AG09319 (cell line): ENCODE results near the gene TAOK3.

Experiments
- DNase-seq: peaks from one replicate; pipeline ENCODE4 v3.0.0-alpha.2; 2010; ENCODE audit warnings: low read depth; ENCODE audit errors: extremely low read depth
- TF ChIP-seq, protein P1 (sequence below): IDR thresholded peaks from 2 replicates; pipeline ENCODE4 v1.5.1; 2011; ENCODE audit warnings: low read depth, mild to moderate bottlenecking, inconsistent platforms, low read length, moderate library complexity

Gene TAOK3

DNA sequence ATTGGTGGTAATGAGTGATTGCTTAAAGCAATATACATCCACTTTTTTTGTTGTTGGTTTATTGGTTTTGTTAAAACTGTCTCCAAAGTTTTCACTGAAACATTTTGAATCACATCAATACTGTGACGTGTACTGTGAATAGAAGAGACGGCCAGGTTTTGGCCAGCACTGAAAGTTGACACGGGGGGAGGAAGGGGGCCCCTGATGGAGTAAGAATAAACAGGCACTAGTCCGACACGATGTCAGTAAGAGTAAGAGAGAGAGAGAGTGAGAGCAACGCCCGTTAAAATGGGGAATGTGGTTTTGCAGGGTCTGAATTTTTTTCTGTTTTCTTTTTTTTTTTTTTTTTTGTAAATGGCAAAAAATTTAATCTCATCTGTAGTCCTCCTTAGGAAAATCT is 222.1 kb downstream of the TAOK3 start:
- TF ChIP-seq, protein P1, sequence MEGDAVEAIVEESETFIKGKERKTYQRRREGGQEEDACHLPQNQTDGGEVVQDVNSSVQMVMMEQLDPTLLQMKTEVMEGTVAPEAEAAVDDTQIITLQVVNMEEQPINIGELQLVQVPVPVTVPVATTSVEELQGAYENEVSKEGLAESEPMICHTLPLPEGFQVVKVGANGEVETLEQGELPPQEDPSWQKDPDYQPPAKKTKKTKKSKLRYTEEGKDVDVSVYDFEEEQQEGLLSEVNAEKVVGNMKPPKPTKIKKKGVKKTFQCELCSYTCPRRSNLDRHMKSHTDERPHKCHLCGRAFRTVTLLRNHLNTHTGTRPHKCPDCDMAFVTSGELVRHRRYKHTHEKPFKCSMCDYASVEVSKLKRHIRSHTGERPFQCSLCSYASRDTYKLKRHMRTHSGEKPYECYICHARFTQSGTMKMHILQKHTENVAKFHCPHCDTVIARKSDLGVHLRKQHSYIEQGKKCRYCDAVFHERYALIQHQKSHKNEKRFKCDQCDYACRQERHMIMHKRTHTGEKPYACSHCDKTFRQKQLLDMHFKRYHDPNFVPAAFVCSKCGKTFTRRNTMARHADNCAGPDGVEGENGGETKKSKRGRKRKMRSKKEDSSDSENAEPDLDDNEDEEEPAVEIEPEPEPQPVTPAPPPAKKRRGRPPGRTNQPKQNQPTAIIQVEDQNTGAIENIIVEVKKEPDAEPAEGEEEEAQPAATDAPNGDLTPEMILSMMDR, result no peak
- DNase-seq, result no peak

DNA sequence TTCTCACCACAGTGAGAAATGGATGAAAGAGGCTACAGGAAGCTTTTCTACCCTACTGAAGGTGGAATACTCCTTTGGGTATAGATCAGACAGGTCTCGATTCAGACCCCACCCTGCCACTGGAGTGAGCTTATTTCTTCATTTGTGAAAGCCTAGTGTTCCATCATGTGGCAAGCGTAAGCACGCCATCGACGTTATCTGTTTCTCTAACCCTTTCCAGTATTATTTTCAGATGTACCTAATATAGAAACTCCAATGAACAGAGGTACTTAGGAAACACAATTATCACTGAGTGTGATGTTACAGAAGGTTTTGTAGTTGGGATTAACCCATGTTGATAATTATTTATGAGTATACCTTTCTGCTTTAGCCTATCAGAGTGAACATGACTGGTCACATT is 224.4 kb downstream of the TAOK3 start:
- DNase-seq, result no peak
- TF ChIP-seq, protein P1, result no peak

DNA sequence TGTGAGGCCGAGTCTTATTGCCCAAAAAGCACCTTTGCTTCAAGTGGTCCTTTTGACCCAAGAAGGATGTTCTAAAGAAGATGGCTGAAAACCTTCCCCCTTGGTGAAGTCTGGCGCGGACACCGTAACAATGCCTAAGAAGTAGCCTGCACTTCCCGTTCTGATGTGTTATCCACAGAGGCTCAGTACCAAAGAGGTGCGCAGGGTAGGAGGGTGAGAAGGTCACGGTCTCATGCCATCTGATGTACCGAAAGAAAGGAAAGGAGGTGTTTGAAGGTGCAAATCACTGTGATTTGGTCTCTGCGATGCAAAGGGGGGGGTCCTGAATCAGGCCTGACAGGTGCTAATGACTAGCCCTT is 226.9 kb downstream of the TAOK3 start:
- no peak for DNase-seq

DNA sequence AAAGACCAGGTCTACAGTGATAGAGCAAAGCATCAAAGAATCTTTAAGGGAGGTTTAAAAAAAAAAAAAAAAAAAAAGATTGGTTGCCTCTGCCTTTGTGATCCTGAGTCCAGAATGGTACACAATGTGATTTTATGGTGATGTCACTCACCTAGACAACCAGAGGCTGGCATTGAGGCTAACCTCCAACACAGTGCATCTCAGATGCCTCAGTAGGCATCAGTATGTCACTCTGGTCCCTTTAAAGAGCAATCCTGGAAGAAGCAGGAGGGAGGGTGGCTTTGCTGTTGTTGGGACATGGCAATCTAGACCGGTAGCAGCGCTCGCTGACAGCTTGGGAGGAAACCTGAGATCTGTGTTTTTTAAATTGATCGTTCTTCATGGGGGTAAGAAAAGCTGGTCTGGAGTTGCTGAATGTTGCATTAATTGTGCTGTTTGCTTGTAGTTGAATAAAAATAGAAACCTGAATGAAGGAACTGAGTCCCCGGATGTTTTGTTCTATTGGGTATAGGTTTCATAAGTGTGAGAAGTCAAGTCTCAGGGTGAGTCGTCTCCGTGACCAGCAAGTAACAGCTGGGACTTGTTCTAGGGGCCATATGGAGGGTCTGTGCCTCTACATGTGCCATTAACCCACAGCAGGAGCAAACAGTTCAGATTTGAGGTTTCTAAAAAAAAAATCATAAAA is 227.5 kb downstream of the TAOK3 start:
- DNase-seq, result no peak
- TF ChIP-seq, protein P1, result no peak

More for the DNA sequence above, 226.9 kb downstream of the TAOK3 start:
- TF ChIP-seq, protein P1, result no peak

DNA sequence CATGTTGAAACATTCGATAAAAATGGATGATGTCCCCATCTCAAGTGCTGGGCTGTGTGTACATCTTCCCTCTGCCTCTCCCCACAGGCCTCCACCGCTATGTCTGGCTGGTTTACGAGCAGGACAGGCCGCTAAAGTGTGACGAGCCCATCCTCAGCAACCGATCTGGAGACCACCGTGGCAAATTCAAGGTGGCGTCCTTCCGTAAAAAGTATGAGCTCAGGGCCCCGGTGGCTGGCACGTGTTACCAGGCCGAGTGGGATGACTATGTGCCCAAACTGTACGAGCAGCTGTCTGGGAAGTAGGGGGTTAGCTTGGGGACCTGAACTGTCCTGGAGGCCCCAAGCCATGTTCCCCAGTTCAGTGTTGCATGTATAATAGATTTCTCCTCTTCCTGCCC is 228.2 kb downstream of the TAOK3 start:
- DNase-seq, result no peak
- TF ChIP-seq, protein P1, result no peak

DNA sequence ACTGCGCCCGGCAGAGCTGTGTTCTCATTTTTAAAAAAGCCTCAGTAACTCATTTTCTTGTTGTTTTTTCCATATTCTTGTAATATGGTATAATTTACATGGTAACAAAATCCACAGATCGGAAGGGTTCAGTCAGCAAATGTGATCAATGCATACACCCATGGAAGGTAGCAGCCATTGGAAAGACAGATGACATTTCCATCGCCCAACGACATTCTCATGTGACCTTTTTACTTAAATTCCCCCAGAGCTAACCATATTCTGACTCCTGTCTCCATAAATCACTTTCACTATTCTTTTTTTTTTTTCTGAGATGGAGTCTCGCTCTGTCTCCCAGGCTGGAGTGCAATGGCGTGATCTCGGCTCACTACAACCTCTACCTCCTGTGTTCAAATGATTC is 231.9 kb downstream of the TAOK3 start:
- TF ChIP-seq, protein P1, result no peak
- no peak for DNase-seq

DNA sequence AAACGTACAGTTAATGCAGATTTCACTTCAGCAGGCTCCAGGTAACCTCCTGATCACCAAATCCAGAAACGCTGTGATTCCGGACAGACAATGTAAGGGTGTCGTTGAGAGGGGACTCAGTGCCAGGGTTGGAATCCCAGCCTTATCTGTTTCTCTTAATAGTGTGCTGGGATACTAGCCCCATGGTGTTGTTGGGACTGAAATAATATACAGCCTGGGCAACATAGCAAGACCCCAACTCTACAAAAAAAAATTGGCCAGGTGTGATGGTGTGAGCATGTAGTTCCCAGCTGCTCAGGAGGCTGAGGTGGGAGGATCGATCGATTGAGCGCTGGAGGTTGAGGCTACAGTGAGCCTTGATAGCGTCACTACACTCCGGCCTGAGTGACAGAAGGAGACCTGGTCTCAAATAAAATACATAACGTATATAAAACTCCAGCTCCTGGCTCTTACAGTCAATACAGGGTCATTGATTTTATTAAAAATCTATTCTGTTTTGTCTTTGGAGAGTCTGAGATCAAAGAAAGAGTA is 235.5 kb downstream of the TAOK3 start:
- DNase-seq, result no peak
- TF ChIP-seq, protein P1, result no peak
